IMR-90 (cell line): ENCODE data around the gene MAML2.

Source experiments
- CHD1 ChIP-seq: IDR thresholded peaks from 2 replicates; pipeline ENCODE4 v1.6.1; 2012; ENCODE audit warnings: low read depth, low read length, improper control_type of control experiment
- RAD21 ChIP-seq: IDR thresholded peaks from 2 replicates; pipeline ENCODE4 v1.6.1; 2012; ENCODE audit warnings: low read length, improper control_type of control experiment
- SMC3 ChIP-seq: fragments of 150-350 bp; IDR thresholded peaks from 2 replicates; pipeline ENCODE4 v1.6.1; 2016; ENCODE audit warnings: low read depth, mild to moderate bottlenecking, antibody characterized with exemption, low read length, moderate library complexity
- TF ChIP-seq, protein P1 (sequence below): conservative IDR thresholded peaks from 2 replicates; pipeline ENCODE4 v1.5.1; 2012; ENCODE audit warnings: mild to moderate bottlenecking, low read depth, low read length, improper control_type of control experiment

DNA sequence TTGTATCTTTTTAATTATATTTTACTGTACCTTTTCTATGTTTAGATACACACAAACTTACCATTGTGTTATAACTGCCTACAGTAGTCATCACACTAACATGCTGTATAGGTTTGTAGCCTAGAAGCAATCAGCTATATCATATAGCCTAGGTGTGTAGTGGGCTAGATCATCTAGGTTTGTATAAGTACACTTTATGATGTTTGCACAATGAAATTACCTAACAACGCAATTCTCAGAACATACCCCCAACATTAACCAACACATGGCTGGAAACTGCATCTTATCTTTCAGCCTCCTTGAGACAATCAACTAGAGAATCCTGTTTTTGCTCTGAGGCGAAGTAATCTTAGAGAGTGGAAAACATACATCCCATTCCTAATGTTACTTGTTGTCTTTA, 358.9 kb downstream of the MAML2 start:
- TF ChIP-seq, protein P1, sequence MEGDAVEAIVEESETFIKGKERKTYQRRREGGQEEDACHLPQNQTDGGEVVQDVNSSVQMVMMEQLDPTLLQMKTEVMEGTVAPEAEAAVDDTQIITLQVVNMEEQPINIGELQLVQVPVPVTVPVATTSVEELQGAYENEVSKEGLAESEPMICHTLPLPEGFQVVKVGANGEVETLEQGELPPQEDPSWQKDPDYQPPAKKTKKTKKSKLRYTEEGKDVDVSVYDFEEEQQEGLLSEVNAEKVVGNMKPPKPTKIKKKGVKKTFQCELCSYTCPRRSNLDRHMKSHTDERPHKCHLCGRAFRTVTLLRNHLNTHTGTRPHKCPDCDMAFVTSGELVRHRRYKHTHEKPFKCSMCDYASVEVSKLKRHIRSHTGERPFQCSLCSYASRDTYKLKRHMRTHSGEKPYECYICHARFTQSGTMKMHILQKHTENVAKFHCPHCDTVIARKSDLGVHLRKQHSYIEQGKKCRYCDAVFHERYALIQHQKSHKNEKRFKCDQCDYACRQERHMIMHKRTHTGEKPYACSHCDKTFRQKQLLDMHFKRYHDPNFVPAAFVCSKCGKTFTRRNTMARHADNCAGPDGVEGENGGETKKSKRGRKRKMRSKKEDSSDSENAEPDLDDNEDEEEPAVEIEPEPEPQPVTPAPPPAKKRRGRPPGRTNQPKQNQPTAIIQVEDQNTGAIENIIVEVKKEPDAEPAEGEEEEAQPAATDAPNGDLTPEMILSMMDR = no peak
- TF ChIP-seq SMC3 (no peak), RAD21 (no peak), CHD1 (no peak)
